Forelimb muscle (tissue), 1 donor: ENCODE results near the gene ENG. TPM values are rescaled to one million over a fixed set of nuclear protein-coding genes. Genes with fewer than 3 reads are reported as not detected.
"Not testable (repeated sequence)": the region's sequence is repeated elsewhere in the genome, so short reads cannot be mapped to it uniquely, and the experiment has no call there.

ENCODE experiments used
- DNase-seq: peaks from one replicate; pipeline ENCODE4 v3.0.0-alpha.2; 2013; ENCODE audit warnings: low read depth
- polyA plus RNA-seq: library from polyadenylated mRNA; unstranded; fragments of 120-200 nt; gene quantifications from one replicate; pipeline ENCODE4 v1.2.1, GENCODE V29; 2013; ENCODE audit not compliant: insufficient read length

ENG gene
- 43.4 TPM for polyA plus RNA-seq

GRCh38 chr9:127854184-127854806 lies at the start of gene ENG:
Gene ENG (minus strand): TSS chr9:127854658. CDS start chr9:127854355, 303 bp downstream.
- no peak for DNase-seq

- DNase-seq = no peak
Observed at GRCh38 chr9:127903557-127904475, 49.4 kb upstream of the ENG start.

- DNase-seq = no peak
Observed at GRCh38 chr9:127899128-127899943, 44.9 kb upstream of the ENG start, which contains the start of gene ST6GALNAC6. Gene ST6GALNAC6 (minus strand): TSS chr9:127899603. CDS start chr9:127897981, 1,622 bp downstream.

- DNase-seq = no peak
Observed at GRCh38 chr9:127898433-127899127, 44.1 kb upstream of the ENG start.

- no peak for DNase-seq
Observed at GRCh38 chr9:127897193-127897692, 42.8 kb upstream of the ENG start.

GRCh38 chr9:127896395-127897192 lies 42.1 kb upstream of the ENG start:
- no peak for DNase-seq

GRCh38 chr9:127895811-127896210 lies 41.4 kb upstream of the ENG start:
- DNase-seq = no peak

- DNase-seq = no peak
Observed at GRCh38 chr9:127893392-127893791, 38.9 kb upstream of the ENG start.

- no peak for DNase-seq
Observed at GRCh38 chr9:127892831-127893230, 38.4 kb upstream of the ENG start.

- no peak for DNase-seq
Observed at GRCh38 chr9:127890053-127890452, 35.6 kb upstream of the ENG start.

- no peak for DNase-seq
Observed at GRCh38 chr9:127887792-127888191, 33.3 kb upstream of the ENG start.

GRCh38 chr9:127886401-127886972 lies 32.0 kb upstream of the ENG start:
- no peak for DNase-seq

GRCh38 chr9:127885508-127886281 lies 31.2 kb upstream of the ENG start:
- DNase-seq = no peak

GRCh38 chr9:127884976-127885490 lies 30.6 kb upstream of the ENG start:
- no peak for DNase-seq

GRCh38 chr9:127884427-127884911 lies 30.0 kb upstream of the ENG start:
- no peak for DNase-seq

- DNase-seq = no peak
Observed at GRCh38 chr9:127883959-127884358, 29.5 kb upstream of the ENG start.

- DNase-seq = not testable (repeated sequence)
Observed at GRCh38 chr9:127881715-127882114, 27.3 kb upstream of the ENG start.

GRCh38 chr9:127880143-127880542 lies 25.7 kb upstream of the ENG start:
- no peak for DNase-seq
